SU-DHL-6 (cell line): ENCODE results near the gene SAXO1.

ENCODE experiments used
- H2AFZ ChIP-seq: fragments of 200-600 bp; sonication (generic); 2 replicates; pipeline ENCODE4 v1.6.1; 2014; ENCODE audit warnings: low read depth, mild to moderate bottlenecking, moderate library complexity, mixed read lengths, antibody characterized with exemption, low read length; ENCODE audit not compliant: severe bottlenecking
- H3F3A ChIP-seq: fragments of 200-600 bp; shearing (Covaris generic); 2 replicates; pipeline ENCODE4 v1.6.0; 2016; ENCODE audit warnings: antibody characterized with exemption, mild to moderate bottlenecking; ENCODE audit not compliant: insufficient read depth
- H3K27ac ChIP-seq: fragments of 200-600 bp; sonication (generic); 2 replicates; pipeline ENCODE4 v1.5.1; 2016; ENCODE audit warnings: low read depth, mild to moderate bottlenecking, low read length, moderate library complexity, mixed read lengths
- H3K27me3 ChIP-seq: fragments of 200-600 bp; sonication (generic), shearing (Covaris generic); 2 replicates; pipeline ENCODE4 v1.6.0; 2014; ENCODE audit warnings: mild to moderate bottlenecking, low read length
- H3K36me3 ChIP-seq: fragments of 200-600 bp; sonication (generic); 2 replicates; pipeline ENCODE4 v1.6.1; 2014; ENCODE audit warnings: mild to moderate bottlenecking, low read length, mixed read lengths
- H3K4me2 ChIP-seq: fragments of 300-600, 200-600 bp; shearing (Covaris generic), sonication (generic); 2 replicates; pipeline ENCODE4 v1.6.0; 2014; ENCODE audit warnings: low read length, low read depth, mild to moderate bottlenecking; ENCODE audit not compliant: poor library complexity, severe bottlenecking
- H3K4me3 ChIP-seq: fragments of 200-600 bp; sonication (generic); 2 replicates; pipeline ENCODE4 v1.5.1; 2014; ENCODE audit warnings: antibody characterized with exemption, low read length, mild to moderate bottlenecking, mixed read lengths; ENCODE audit not compliant: insufficient read depth, poor library complexity, severe bottlenecking
- H3K79me2 ChIP-seq: fragments of 200-600 bp; sonication (generic); 2 replicates; pipeline ENCODE4 v1.6.1; 2014; ENCODE audit warnings: mild to moderate bottlenecking, low read length, moderate library complexity; ENCODE audit not compliant: insufficient read depth
- H3K9ac ChIP-seq: fragments of 200-600 bp; sonication (generic); 2 replicates; pipeline ENCODE4 v1.7.0; 2014; ENCODE audit warnings: mild to moderate bottlenecking, low read length
- H3K9me2 ChIP-seq: fragments of 200-600 bp; sonication (generic); replicated peaks from 2 replicates; pipeline ENCODE4 v1.6.1; 2014; ENCODE audit warnings: low read length; ENCODE audit not compliant: insufficient read depth
- H3K9me3 ChIP-seq: fragments of 200-600 bp; sonication (generic); 2 replicates; pipeline ENCODE4 v1.6.1; 2014; ENCODE audit warnings: low read length, mixed read lengths; ENCODE audit not compliant: insufficient read depth
- H4K20me1 ChIP-seq: fragments of 200-600 bp; sonication (generic); 2 replicates; pipeline ENCODE4 v1.6.1; 2014; ENCODE audit warnings: low read depth, mild to moderate bottlenecking, antibody characterized with exemption, low read length, moderate library complexity, mixed read lengths
- CTCF ChIP-seq: fragments of 200-600 bp; sonication (generic); IDR thresholded peaks from one replicate; pipeline ENCODE4 v1.5.1; 2017; ENCODE audit warnings: antibody characterized with exemption, mild to moderate bottlenecking, low read length, moderate library complexity; ENCODE audit not compliant: insufficient read depth, poor library complexity, severe bottlenecking
- EZH2phosphoT487 ChIP-seq: fragments of 200-600 bp; sonication (generic), shearing (Covaris generic); conservative IDR thresholded peaks from 2 replicates; pipeline ENCODE4 v1.6.1; 2018; ENCODE audit warnings: mild to moderate bottlenecking, antibody characterized with exemption, low read length, moderate library complexity, mixed read lengths

The SAXO1 gene

GRCh38 chr9:18947892-18948339 lies 85.1 kb downstream of the SAXO1 start:
- H3K36me3 ChIP-seq: no peaks in the 10 kb centered on the region
- no peaks in the 10 kb centered on the region for H3K79me2 ChIP-seq
- H3F3A ChIP-seq: no peaks in the 10 kb centered on the region
- no peak overlapping the region for H3K4me3 ChIP-seq
- H4K20me1 ChIP-seq: no peaks in the 10 kb centered on the region
- H3K4me2 ChIP-seq: no peak overlapping the region
- H3K9me3 ChIP-seq: no peaks in the 10 kb centered on the region
- no peak overlapping the region for H3K9ac ChIP-seq
- TF ChIP-seq EZH2phosphoT487: no peak
- TF ChIP-seq CTCF: no peak
- H3K9me2 ChIP-seq: no peaks in the 10 kb centered on the region
- no peaks in the 10 kb centered on the region for H3K27me3 ChIP-seq
- no peak overlapping the region for H3K27ac ChIP-seq
- H2AFZ ChIP-seq: no peak overlapping the region

GRCh38 chr9:18942801-18943200 lies 90.2 kb downstream of the SAXO1 start:
- H3K27ac ChIP-seq: no peak overlapping the region
- H3F3A ChIP-seq: no peaks in the 10 kb centered on the region
- no peaks in the 10 kb centered on the region for H3K36me3 ChIP-seq
- no peak overlapping the region for H2AFZ ChIP-seq
- H3K79me2 ChIP-seq: no peaks in the 10 kb centered on the region
- no peaks in the 10 kb centered on the region for H3K27me3 ChIP-seq
- no peak overlapping the region for H3K9ac ChIP-seq
- TF ChIP-seq CTCF (no peak), EZH2phosphoT487 (no peak)
- H3K4me2 ChIP-seq: no peak overlapping the region
- H3K9me2 ChIP-seq: no peaks in the 10 kb centered on the region
- no peak overlapping the region for H3K4me3 ChIP-seq
- H4K20me1 ChIP-seq: no peaks in the 10 kb centered on the region
- H3K9me3 ChIP-seq: no peaks in the 10 kb centered on the region

DNA sequence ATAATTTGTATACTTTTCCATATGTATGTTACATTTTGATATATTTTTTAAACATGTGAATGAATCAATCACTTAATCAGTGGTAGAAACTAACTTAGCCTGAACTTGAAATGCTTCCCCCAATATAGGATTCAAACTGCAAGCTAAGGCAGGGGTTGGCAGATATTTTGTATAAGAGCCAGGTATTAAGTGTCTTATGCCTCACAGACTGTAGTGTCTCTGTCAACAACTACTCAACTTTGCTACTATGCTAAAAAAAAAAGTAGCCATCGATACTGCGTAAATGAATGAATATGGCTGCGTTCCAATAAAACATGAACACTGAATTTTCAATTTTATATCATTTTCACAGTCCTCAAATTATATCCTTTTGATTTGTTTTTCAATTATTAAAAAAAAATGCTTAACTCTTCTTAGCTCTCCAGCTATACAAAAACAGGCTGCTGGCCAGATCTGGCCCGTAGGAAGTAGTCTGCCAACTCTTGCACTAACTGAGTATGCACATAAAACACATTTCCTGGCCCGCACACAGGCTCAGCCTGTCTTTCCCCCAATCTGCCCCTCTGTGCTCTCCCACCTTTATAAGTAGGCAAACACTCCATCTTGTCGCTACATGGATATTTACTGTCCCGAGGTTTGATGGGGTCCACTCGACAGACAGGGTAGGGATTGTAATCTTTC lies 91.8 kb downstream of the SAXO1 start:
- H3F3A ChIP-seq: no peaks in the 10 kb centered on the region
- H3K9ac ChIP-seq: no peak overlapping the region
- no peak overlapping the region for H3K4me2 ChIP-seq
- TF ChIP-seq CTCF: no peak
- H4K20me1 ChIP-seq: no peaks in the 10 kb centered on the region
- no peak overlapping the region for H3K4me3 ChIP-seq
- no peaks in the 10 kb centered on the region for H3K9me3 ChIP-seq
- no peak overlapping the region for H3K27ac ChIP-seq
- H3K36me3 ChIP-seq: no peaks in the 10 kb centered on the region
- no peaks in the 10 kb centered on the region for H3K27me3 ChIP-seq
- H3K9me2 ChIP-seq: no peaks in the 10 kb centered on the region
- no peaks in the 10 kb centered on the region for H3K79me2 ChIP-seq
- no peak overlapping the region for H2AFZ ChIP-seq
